SK-N-SH (cell line): ENCODE data around the gene CACNA1D. TPM values are rescaled to one million over a fixed set of nuclear protein-coding genes. Genes with fewer than 3 reads are reported as not detected.

Experiments
- CTCF ChIA-PET: fragments of 300-600, 350-600 bp; formaldehyde crosslinking; extraction: SDS; loops from one replicate; lab custom pipeline; 2021; lab: Yijun Ruan, JAX
- POLR2A ChIA-PET: fragments of 350-600 bp; sonication (Branson Sonifier 250); formaldehyde crosslinking; extraction: SDS; loops from one replicate; lab custom pipeline; 2020; ENCODE audit warnings: antibody characterized with exemption, inconsistent platforms; lab: Yijun Ruan, JAX
- DNase-seq: peaks from one replicate; pipeline ENCODE4 v3.0.0; 2012
- H2AFZ ChIP-seq: fragments of 200-600 bp; sonication (generic); 2 replicates; pipeline ENCODE4 v1.8.1; 2016; ENCODE audit warnings: antibody characterized with exemption, mild to moderate bottlenecking, low read depth
- H3F3A ChIP-seq: fragments of 200-600 bp; sonication (generic); replicated peaks from 2 replicates; pipeline ENCODE3; 2016; ENCODE audit warnings: antibody characterized with exemption, mild to moderate bottlenecking; ENCODE audit not compliant: insufficient read depth
- H3K27ac ChIP-seq, 2 experiments: fragments of 200-500 bp in 1 of 2; fragments of 200-600 bp in 1 of 2; sonication (Bioruptor generic) in 1 of 2; sonication (generic), shearing (Covaris generic) in 1 of 2; 2 replicates each; pipeline versions ENCODE4 v1.5.1 to v1.6.1; 2014 to 2016; ENCODE audit warnings: low read depth in 2 of 2, inconsistent platforms in 1 of 2, low read length in 1 of 2, mild to moderate bottlenecking in 1 of 2, mixed read lengths in 1 of 2
- H3K27me3 ChIP-seq: fragments of 200-600 bp; sonication (generic), shearing (Covaris generic); 2 replicates; pipeline ENCODE4 v1.6.1; 2016; ENCODE audit warnings: mixed run types; ENCODE audit not compliant: insufficient read depth
- H3K36me3 ChIP-seq, 2 experiments: fragments of 200-500 bp in 1 of 2; fragments of 200-600 bp in 1 of 2; sonication (Bioruptor generic) in 1 of 2; sonication (generic) in 1 of 2; replicated peaks in 1 of 2; 2 replicates each; pipeline versions ENCODE3 to v1.5.1; 2014 to 2016; ENCODE audit warnings: low read length in 1 of 2, mild to moderate bottlenecking in 1 of 2; ENCODE audit not compliant: insufficient read depth in 2 of 2, control insufficient read depth in 1 of 2
- H3K4me1 ChIP-seq, 2 experiments: fragments of 200-500 bp in 1 of 2; fragments of 200-600 bp in 1 of 2; sonication (Bioruptor generic) in 1 of 2; sonication (generic), shearing (Covaris generic) in 1 of 2; 2 replicates each; pipeline versions ENCODE4 v1.5.1 to v1.6.1; 2014 to 2016; ENCODE audit warnings: low read depth in 1 of 2, low read length in 1 of 2, mixed run types in 1 of 2; ENCODE audit not compliant: insufficient read depth in 2 of 2, control insufficient read depth in 1 of 2
- H3K4me2 ChIP-seq: fragments of 200-600 bp; sonication (generic), shearing (Covaris generic); 2 replicates; pipeline ENCODE4 v1.6.1; 2017; ENCODE audit warnings: mixed run types
- H3K4me3 ChIP-seq, 2 experiments: fragments of 200-500 bp in 1 of 2; fragments of 200-600 bp in 1 of 2; sonication (Bioruptor generic) in 1 of 2; sonication (generic), shearing (Covaris generic) in 1 of 2; 2 replicates each; pipeline versions ENCODE4 v1.5.1 to v1.8.1; 2014 to 2016; ENCODE audit warnings: low read depth in 2 of 2, inconsistent platforms in 1 of 2, low read length in 1 of 2, mild to moderate bottlenecking in 1 of 2, mixed read lengths in 1 of 2, moderate library complexity in 1 of 2
- H3K79me2 ChIP-seq: fragments of 200-600 bp; sonication (generic); 2 replicates; pipeline ENCODE4 v1.8.1; 2017; ENCODE audit warnings: mild to moderate bottlenecking; ENCODE audit not compliant: insufficient read depth
- H3K9ac ChIP-seq: fragments of 200-600 bp; sonication (generic); 2 replicates; pipeline ENCODE4 v1.6.1; 2017; ENCODE audit warnings: mixed run types
- H3K9me2 ChIP-seq: fragments of 200-600 bp; sonication (generic); 2 replicates; pipeline ENCODE4 v1.6.1; 2017; ENCODE audit warnings: mixed run types
- H3K9me3 ChIP-seq: fragments of 200-600 bp; sonication (generic); 2 replicates; pipeline ENCODE4 v1.6.1; 2017; ENCODE audit warnings: mixed run types, mild to moderate bottlenecking, moderate library complexity
- H4K20me1 ChIP-seq: fragments of 200-600 bp; sonication (generic); 2 replicates; pipeline ENCODE4 v1.6.1; 2017; ENCODE audit warnings: mild to moderate bottlenecking, mixed run types; ENCODE audit not compliant: insufficient read depth
- CHD2 ChIP-seq: fragments of 150-350 bp; IDR thresholded peaks from 2 replicates; pipeline ENCODE4 v1.6.1; 2018; ENCODE audit warnings: low read length; ENCODE audit not compliant: partially characterized antibody
- FOSL2 ChIP-seq: IDR thresholded peaks from 2 replicates; pipeline ENCODE4 v1.4.0; 2012; ENCODE audit warnings: low read depth, mild to moderate bottlenecking, moderate library complexity, borderline replicate concordance
- FOXM1 ChIP-seq: IDR thresholded peaks from 2 replicates; pipeline ENCODE4 v1.4.0; 2012; ENCODE audit warnings: low read depth, mild to moderate bottlenecking
- GATA2 ChIP-seq: sonication (generic); formaldehyde crosslinking; IDR thresholded peaks from 2 replicates; pipeline ENCODE4 v1.5.0; 2020; ENCODE audit warnings: mild to moderate bottlenecking, missing genetic modification reagents
- JUND ChIP-seq: IDR thresholded peaks from 2 replicates; pipeline ENCODE4 v1.4.0; 2012
- MEF2A ChIP-seq: IDR thresholded peaks from 2 replicates; pipeline ENCODE4 v1.4.0; 2012; ENCODE audit warnings: low read depth, borderline replicate concordance
- MXI1 ChIP-seq: IDR thresholded peaks from 2 replicates; pipeline ENCODE4 v1.6.1; 2012; ENCODE audit warnings: mild to moderate bottlenecking, low read depth, low read length, improper control_type of control experiment
- POLR2AphosphoS5 ChIP-seq: IDR thresholded peaks from 2 replicates; pipeline ENCODE4 v1.6.1; 2012; ENCODE audit warnings: low read depth, low read length
- TAF1 ChIP-seq: IDR thresholded peaks from 2 replicates; pipeline ENCODE4 v1.6.1; 2012; ENCODE audit warnings: low read depth, mild to moderate bottlenecking, low read length, moderate library complexity, borderline replicate concordance
- WGBS: methylation state at CpG from one replicate; pipeline ENCODE4 v1.1.6; 2017; ENCODE audit warnings: low lambda C conversion rate; 5-methylcytosine and 5-hydroxymethylcytosine counted together
- polyA plus RNA-seq, 3 experiments: library from polyadenylated mRNA; depleted of rRNA; stranded (reverse); fragments of >200 nt; gene quantifications; 2 replicates each; pipeline ENCODE4 v1.2.3, GENCODE V29; 2012
- TF ChIP-seq, protein P1 (sequence below): IDR thresholded peaks from 2 replicates; pipeline ENCODE4 v1.6.1; 2012; ENCODE audit warnings: mild to moderate bottlenecking, low read depth, low read length, moderate library complexity
- TF ChIP-seq, protein P2 (sequence below): fragments of 150-350 bp; IDR thresholded peaks from 2 replicates; pipeline ENCODE4 v1.6.1; 2016; ENCODE audit warnings: mild to moderate bottlenecking, low read depth, low read length
- TF ChIP-seq, protein P3 (sequence below): IDR thresholded peaks from 2 replicates; pipeline ENCODE4 v1.4.0; 2012; ENCODE audit warnings: low read depth, borderline replicate concordance
- TF ChIP-seq, protein P4 (sequence below): IDR thresholded peaks from 2 replicates; pipeline ENCODE4; 2012

Gene CACNA1D
- polyA plus RNA-seq, 1 of the 3 experiments (the other 2 are of a cell fraction) = 0.12 TPM

DNA sequence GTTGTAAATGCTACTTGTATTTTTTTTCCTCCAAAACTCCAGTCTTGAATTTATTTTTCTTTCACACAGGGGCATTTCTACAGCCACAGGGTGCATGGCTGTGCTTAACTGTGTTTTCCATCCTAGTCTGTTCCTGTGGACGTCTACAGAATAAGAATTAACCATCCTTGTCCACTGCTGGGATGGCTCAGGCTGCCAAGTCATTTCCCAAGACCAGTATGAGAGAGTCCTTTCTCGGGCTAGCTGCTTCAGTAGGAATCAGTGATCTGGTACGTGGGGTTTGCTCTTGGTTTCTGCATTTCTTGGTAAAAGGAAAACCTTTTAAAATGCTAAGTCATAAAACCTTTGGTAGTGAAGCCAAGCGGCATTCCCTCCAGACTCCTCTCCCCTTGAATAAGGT lies 322.0 kb downstream of the CACNA1D start:
- POLR2A ChIA-PET = no interaction called here
- CTCF ChIA-PET = no interaction called here
- no peaks in the 10 kb centered on the region for H3K27me3 ChIP-seq
- no peak for DNase-seq
- H3K79me2 ChIP-seq = no peaks in the 10 kb centered on the region
- H3K4me1 ChIP-seq = no peaks in the 10 kb centered on the region; a peak in 1 of 4 replicates
- H2AFZ ChIP-seq = no peak overlapping the region
- no peak overlapping the region for H3K4me3 ChIP-seq
- no peaks in the 10 kb centered on the region for H3K9me3 ChIP-seq
- no peaks in the 10 kb centered on the region for H4K20me1 ChIP-seq
- H3K27ac ChIP-seq = no peak overlapping the region
- no peak for TF ChIP-seq MXI1
- TF ChIP-seq, protein P1, sequence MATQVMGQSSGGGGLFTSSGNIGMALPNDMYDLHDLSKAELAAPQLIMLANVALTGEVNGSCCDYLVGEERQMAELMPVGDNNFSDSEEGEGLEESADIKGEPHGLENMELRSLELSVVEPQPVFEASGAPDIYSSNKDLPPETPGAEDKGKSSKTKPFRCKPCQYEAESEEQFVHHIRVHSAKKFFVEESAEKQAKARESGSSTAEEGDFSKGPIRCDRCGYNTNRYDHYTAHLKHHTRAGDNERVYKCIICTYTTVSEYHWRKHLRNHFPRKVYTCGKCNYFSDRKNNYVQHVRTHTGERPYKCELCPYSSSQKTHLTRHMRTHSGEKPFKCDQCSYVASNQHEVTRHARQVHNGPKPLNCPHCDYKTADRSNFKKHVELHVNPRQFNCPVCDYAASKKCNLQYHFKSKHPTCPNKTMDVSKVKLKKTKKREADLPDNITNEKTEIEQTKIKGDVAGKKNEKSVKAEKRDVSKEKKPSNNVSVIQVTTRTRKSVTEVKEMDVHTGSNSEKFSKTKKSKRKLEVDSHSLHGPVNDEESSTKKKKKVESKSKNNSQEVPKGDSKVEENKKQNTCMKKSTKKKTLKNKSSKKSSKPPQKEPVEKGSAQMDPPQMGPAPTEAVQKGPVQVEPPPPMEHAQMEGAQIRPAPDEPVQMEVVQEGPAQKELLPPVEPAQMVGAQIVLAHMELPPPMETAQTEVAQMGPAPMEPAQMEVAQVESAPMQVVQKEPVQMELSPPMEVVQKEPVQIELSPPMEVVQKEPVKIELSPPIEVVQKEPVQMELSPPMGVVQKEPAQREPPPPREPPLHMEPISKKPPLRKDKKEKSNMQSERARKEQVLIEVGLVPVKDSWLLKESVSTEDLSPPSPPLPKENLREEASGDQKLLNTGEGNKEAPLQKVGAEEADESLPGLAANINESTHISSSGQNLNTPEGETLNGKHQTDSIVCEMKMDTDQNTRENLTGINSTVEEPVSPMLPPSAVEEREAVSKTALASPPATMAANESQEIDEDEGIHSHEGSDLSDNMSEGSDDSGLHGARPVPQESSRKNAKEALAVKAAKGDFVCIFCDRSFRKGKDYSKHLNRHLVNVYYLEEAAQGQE = no peak
- no peak for TF ChIP-seq MEF2A
- H3K9ac ChIP-seq = no peak overlapping the region
- no peaks in the 10 kb centered on the region for H3K9me2 ChIP-seq
- no peak overlapping the region for H3K4me2 ChIP-seq
- no peaks in the 10 kb centered on the region for H3F3A ChIP-seq
- H3K36me3 ChIP-seq = no peaks in the 10 kb centered on the region
- WGBS = 55% methylated on average over 4 of the region's 4 CpGs

DNA sequence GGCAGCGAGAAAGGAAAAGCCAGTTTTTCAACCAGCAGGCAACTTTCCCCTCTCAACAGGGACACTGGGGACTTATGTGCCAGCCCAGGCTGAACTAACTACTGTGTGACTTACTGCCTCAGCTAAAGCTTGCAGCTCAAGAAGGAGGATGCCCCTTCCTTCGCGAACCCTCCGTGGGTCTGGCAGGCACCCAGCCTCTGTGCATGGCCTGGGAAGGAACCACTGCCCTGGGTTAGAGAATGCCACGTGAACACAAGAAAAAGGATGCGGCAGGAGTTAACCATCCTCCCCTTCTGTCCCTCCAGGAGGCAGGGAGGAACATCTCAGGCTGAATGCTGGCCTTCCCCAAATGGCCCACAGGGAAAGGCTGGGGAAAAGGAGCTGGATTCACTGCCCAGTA lies 322.8 kb downstream of the CACNA1D start:
- Histone ChIP-seq H4K20me1 (no peaks in the 10 kb centered on the region), H2AFZ (no peak overlapping the region), H3K36me3 (no peaks in the 10 kb centered on the region), H3K27ac (no peak overlapping the region), H3K79me2 (no peaks in the 10 kb centered on the region), H3K4me3 (no peak overlapping the region), H3K27me3 (no peaks in the 10 kb centered on the region), H3K4me2 (no peak overlapping the region), H3F3A (no peaks in the 10 kb centered on the region), H3K9me3 (no peaks in the 10 kb centered on the region), H3K4me1 (no peaks in the 10 kb centered on the region; a peak in 1 of 4 replicates), H3K9me2 (no peaks in the 10 kb centered on the region), H3K9ac (no peak overlapping the region)
- CTCF ChIA-PET = interaction anchor here (0.8 kb wide), 1 partner anchor 139 kb away, joined by 3 read pairs; no protein-coding TSS in a partner anchor
- POLR2A ChIA-PET = no interaction called here
- DNase-seq = no peak
- TF ChIP-seq POLR2AphosphoS5 = no peak
- no peak for TF ChIP-seq FOXM1
- TF ChIP-seq GATA2 (CRISPR knock-in tag) = no peak
- TF ChIP-seq CHD2 = no peak
- no peak for TF ChIP-seq TAF1
- 60% methylated on average over 2 of the region's 6 CpGs for WGBS

DNA sequence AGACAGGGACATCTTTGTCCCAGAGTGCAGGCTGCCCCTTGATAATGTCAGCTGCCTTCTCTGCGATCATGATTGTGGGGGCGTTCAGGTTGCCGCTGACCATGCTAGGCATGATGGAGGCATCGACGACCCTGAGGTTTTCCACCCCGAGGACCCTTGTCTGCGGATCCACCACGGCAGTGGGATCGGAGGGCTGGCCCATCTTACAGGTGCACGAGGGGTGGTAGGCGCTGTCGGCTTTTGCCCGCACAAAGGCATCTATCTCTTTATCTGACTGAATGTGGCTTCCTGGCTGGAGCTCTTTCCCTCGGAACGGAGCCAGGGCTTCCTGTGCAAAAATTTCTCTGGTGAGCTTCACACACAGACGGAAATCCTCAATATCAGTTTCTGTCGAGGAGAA lies 323.4 kb downstream of the CACNA1D start:
- Histone ChIP-seq H3K79me2 (no peaks in the 10 kb centered on the region), H4K20me1 (no peaks in the 10 kb centered on the region), H3K4me2 (no peak overlapping the region), H3K27me3 (no peaks in the 10 kb centered on the region), H3K4me3 (no peak overlapping the region), H3K27ac (no peak overlapping the region), H3F3A (no peaks in the 10 kb centered on the region), H2AFZ (no peak overlapping the region), H3K9ac (no peak overlapping the region), H3K9me3 (no peaks in the 10 kb centered on the region), H3K36me3 (no peaks in the 10 kb centered on the region), H3K4me1 (no peaks in the 10 kb centered on the region; a peak in 1 of 4 replicates), H3K9me2 (no peaks in the 10 kb centered on the region)
- 87% methylated on average over 13 of the region's 17 CpGs for WGBS
- POLR2A ChIA-PET = no interaction called here
- TF ChIP-seq FOSL2 (no peak), JUND (no peak), MXI1 (no peak)
- TF ChIP-seq, protein P2, sequence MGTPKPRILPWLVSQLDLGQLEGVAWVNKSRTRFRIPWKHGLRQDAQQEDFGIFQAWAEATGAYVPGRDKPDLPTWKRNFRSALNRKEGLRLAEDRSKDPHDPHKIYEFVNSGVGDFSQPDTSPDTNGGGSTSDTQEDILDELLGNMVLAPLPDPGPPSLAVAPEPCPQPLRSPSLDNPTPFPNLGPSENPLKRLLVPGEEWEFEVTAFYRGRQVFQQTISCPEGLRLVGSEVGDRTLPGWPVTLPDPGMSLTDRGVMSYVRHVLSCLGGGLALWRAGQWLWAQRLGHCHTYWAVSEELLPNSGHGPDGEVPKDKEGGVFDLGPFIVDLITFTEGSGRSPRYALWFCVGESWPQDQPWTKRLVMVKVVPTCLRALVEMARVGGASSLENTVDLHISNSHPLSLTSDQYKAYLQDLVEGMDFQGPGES = no peak
- TF ChIP-seq, protein P3, sequence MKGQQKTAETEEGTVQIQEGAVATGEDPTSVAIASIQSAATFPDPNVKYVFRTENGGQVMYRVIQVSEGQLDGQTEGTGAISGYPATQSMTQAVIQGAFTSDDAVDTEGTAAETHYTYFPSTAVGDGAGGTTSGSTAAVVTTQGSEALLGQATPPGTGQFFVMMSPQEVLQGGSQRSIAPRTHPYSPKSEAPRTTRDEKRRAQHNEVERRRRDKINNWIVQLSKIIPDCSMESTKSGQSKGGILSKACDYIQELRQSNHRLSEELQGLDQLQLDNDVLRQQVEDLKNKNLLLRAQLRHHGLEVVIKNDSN = no peak
- TF ChIP-seq, protein P4, sequence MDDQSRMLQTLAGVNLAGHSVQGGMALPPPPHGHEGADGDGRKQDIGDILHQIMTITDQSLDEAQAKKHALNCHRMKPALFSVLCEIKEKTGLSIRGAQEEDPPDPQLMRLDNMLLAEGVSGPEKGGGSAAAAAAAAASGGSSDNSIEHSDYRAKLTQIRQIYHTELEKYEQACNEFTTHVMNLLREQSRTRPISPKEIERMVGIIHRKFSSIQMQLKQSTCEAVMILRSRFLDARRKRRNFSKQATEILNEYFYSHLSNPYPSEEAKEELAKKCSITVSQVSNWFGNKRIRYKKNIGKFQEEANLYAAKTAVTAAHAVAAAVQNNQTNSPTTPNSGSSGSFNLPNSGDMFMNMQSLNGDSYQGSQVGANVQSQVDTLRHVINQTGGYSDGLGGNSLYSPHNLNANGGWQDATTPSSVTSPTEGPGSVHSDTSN = no peak
- no peak for DNase-seq
- CTCF ChIA-PET = interaction anchor here (0.8 kb wide), 1 partner anchor 139 kb away, joined by 3 read pairs; no protein-coding TSS in a partner anchor
